Activated naive CD4-positive, alpha-beta T cell treated with anti-CD3 and anti-CD28 coated beads, Interleukin-2, amount 10 ng/mL, durations not matched to agents 7 days and 5 days (primary cell): ENCODE measurements around the gene NAA30.
A peak's percentile ranks its signal among the peaks of the same experiment; 100 is the strongest.

ENCODE experiments used
- CTCF ChIA-PET: fragments of 350-600 bp; sonication (Branson Sonifier 250); formaldehyde crosslinking; loops from one replicate; lab custom pipeline; 2021; ENCODE audit warnings: antibody characterized with exemption; lab: Charles Lee
- DNase-seq: peaks from one replicate; pipeline ENCODE4 v3.0.0-alpha.2; 2020
- H3K27ac Mint-ChIP-seq: one replicate; pipeline ENCODE4 v1.8.0; 2021; ENCODE audit warnings: mild to moderate bottlenecking, moderate library complexity, mixed read lengths
- H3K27me3 Mint-ChIP-seq: one replicate; pipeline ENCODE4 v1.8.0; 2021; ENCODE audit warnings: mild to moderate bottlenecking, mixed read lengths
- H3K36me3 Mint-ChIP-seq: one replicate; pipeline ENCODE4 v1.8.0; 2021; ENCODE audit warnings: mixed read lengths
- H3K4me1 Mint-ChIP-seq: one replicate; pipeline ENCODE4 v1.8.0; 2021; ENCODE audit warnings: mixed read lengths
- H3K4me3 Mint-ChIP-seq: one replicate; pipeline ENCODE4 v1.8.0; 2021; ENCODE audit warnings: mild to moderate bottlenecking, moderate library complexity, mixed read lengths
- H3K9me3 Mint-ChIP-seq: one replicate; pipeline ENCODE4 v1.8.0; 2021; ENCODE audit warnings: mixed read lengths

Gene NAA30

DNA sequence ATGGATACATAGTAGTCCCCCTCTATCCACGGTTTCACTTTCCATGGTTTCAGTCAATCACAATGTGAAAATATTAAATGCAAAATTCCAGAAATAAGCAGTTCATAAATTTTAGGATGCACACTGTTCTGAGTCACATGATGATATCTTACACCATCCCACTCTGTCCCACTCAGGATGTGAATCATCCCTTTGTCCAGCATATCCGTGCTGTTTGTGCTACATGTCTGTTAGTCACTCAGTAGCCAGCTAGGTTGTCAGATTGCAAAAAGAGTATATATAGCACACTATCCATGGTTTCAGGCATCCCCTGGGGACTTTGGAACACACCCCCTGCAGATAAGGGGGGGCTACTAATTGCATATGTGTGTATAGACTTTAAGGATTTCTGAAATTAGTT is 8.1 kb upstream of the NAA30 start:
- no peaks in the 10 kb centered on the region for H3K4me1 Mint-ChIP-seq
- CTCF ChIA-PET = no interaction called here
- no peak for DNase-seq
- no peak overlapping the region for H3K27ac Mint-ChIP-seq
- H3K27me3 Mint-ChIP-seq = peaks cover 15% of the 10 kb centered on the region
- no peak overlapping the region for H3K4me3 Mint-ChIP-seq
- no peaks in the 10 kb centered on the region for H3K36me3 Mint-ChIP-seq
- H3K9me3 Mint-ChIP-seq = no peaks in the 10 kb centered on the region

DNA sequence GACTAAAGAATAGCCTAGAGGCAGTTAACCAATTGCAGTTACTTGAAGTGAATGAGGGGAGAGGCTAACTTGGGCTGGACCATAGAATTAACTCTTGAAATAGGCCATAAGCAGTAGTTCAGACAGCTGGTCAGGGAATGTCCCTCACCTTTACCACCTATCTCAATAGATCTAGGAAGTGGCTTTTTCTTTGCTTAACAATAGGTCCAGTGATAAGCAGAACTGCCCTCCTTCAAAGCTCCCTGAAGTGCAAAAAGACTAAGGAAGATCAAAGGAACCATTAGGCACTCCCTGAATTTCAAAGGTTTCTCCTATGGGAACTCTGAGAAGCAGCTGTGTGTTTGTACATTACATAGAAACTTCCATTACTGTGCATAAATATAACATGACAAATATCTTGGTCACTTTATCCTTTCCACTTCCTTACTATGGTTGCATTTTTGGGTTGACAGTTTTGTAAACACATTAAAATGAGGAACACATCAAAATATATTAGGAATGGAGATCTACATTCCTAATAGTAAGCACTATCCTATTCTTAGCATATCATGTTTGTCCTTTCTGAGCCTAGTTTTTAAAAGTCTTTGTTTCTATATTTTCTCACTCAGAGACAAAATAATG is 7.2 kb upstream of the NAA30 start:
- CTCF ChIA-PET = no interaction called here
- Mint-ChIP-seq H3K27me3 (peaks cover 15% of the 10 kb centered on the region), H3K4me3 (no peak overlapping the region), H3K36me3 (no peaks in the 10 kb centered on the region), H3K9me3 (no peaks in the 10 kb centered on the region), H3K4me1 (no peaks in the 10 kb centered on the region), H3K27ac (no peak overlapping the region)
- no peak for DNase-seq

DNA sequence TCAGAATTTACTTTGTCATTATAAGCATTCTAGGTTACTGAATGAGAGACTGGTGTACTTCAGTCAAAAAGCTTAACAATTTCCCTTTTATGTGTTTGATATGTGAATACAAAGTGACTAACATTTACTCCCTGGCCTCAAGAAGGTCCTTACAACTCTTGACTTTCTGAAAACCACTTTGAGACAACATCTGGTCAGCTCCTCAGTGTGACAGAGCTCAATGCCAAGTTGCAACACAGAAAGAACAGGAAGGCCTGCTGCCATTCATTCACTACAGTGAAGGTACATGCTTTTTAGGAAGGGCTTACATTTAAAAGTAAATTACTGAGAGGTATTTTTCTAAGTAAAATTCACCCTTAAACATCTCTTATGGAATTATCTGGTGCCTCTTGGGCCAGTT is 2.3 kb upstream of the NAA30 start:
- Mint-ChIP-seq H3K4me3 (no peak overlapping the region), H3K27me3 (peaks cover 11% of the 10 kb centered on the region), H3K4me1 (peaks cover 29% of the 10 kb centered on the region), H3K27ac (peak overlapping the region; percentile 52), H3K36me3 (peaks cover 8% of the 10 kb centered on the region), H3K9me3 (no peaks in the 10 kb centered on the region)
- CTCF ChIA-PET = no interaction called here
- no peak for DNase-seq

DNA sequence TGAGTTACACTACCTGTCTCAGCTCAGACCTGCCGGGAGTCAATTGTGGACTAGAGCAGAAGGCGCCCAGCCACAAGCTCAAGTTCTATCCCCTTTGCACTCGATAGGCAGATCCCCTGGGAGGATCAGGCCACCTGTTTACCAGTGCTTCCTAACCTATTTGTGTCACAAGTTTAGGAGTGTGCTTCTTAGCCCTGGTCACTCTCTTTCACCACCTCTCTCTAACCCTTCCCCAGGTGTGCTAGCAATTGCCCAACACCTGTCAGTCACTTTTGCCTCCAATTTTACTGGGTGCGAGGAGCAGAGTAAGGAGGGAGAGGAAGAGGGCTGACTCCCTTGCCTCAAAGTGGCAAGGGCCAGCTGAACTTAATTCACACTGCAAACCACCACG is 745 bp upstream of the NAA30 start:
- Mint-ChIP-seq H3K4me1 (peaks cover 41% of the 10 kb centered on the region), H3K36me3 (peaks cover 16% of the 10 kb centered on the region), H3K27me3 (peaks cover 7% of the 10 kb centered on the region), H3K9me3 (no peaks in the 10 kb centered on the region), H3K4me3 (peak overlapping the region; percentile 93), H3K27ac (peak overlapping the region; percentile 90)
- peak; percentile 23 for DNase-seq
- CTCF ChIA-PET = interaction anchor here (1.4 to 1.7 kb wide), 2 partner anchors 9 to 120 kb away, joined by 3 to 4 read pairs; no protein-coding TSS in a partner anchor

DNA sequence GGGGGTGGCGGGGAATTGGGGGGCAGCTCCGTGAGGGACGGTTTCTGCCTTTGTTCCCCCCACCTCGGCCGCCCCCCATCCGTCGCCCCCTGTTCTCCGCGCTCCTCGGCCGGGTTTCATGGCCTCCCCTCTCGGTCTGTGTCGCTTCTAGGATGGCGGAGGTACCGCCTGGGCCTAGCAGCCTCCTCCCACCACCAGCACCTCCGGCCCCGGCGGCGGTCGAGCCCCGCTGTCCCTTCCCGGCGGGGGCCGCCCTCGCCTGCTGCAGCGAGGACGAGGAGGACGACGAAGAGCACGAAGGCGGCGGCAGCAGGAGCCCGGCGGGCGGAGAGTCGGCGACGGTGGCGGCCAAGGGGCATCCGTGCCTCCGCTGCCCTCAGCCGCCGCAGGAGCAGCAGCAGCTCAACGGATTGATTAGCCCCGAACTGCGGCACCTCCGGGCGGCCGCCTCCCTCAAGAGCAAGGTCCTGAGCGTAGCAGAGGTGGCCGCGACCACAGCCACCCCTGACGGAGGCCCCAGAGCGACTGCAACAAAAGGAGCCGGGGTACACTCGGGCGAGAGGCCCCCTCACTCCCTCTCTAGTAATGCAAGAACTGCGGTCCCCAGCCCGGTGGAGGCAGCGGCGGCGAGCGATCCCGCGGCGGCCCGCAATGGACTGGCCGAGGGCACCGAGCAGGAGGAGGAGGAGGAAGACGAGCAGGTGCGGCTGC is 575 bp downstream of the NAA30 start:
- peak overlapping the region; percentile 90 for H3K27ac Mint-ChIP-seq
- peaks cover 41% of the 10 kb centered on the region for H3K4me1 Mint-ChIP-seq
- H3K4me3 Mint-ChIP-seq = peak overlapping the region; percentile 93
- CTCF ChIA-PET = interaction anchor here (1.4 to 1.7 kb wide), 2 partner anchors 10 to 122 kb away, joined by 3 to 4 read pairs; no protein-coding TSS in a partner anchor
- DNase-seq = peak; percentile 53
- peaks cover 4% of the 10 kb centered on the region for H3K27me3 Mint-ChIP-seq
- H3K9me3 Mint-ChIP-seq = no peaks in the 10 kb centered on the region
- peaks cover 16% of the 10 kb centered on the region for H3K36me3 Mint-ChIP-seq

DNA sequence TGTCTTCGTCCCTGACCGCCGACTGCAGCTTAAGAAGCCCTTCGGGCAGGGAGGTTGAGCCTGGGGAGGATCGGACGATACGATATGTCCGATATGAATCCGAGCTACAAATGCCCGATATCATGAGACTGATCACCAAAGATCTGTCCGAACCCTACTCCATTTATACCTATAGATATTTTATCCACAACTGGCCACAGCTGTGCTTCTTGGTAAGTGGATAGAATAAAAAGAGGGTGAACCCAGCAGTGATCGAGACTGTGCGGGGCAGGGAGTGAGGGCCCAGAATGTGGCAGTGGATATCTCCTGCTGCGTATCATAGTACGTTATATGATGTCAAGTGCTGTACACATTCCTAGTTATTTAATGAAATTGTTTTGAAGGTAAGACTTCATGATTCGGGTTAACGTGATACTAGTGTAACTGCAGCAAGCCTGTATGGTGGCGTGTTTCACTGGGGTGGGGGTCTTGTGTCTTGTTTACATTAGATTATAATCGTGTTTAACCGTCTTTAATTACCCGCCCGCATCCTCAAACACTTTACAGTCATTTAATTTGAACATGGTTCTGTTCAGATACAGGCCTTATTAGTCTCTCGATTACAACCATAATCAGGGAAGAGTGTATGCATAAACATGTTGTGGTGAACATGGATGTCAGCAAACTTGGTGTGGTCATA is 1.3 kb downstream of the NAA30 start:
- H3K27me3 Mint-ChIP-seq = no peaks in the 10 kb centered on the region
- no peaks in the 10 kb centered on the region for H3K9me3 Mint-ChIP-seq
- no peak for DNase-seq
- H3K4me3 Mint-ChIP-seq = peak overlapping the region; percentile 93
- peak overlapping the region; percentile 90 for H3K27ac Mint-ChIP-seq
- peaks cover 41% of the 10 kb centered on the region for H3K4me1 Mint-ChIP-seq
- CTCF ChIA-PET = no interaction called here
- H3K36me3 Mint-ChIP-seq = peaks cover 19% of the 10 kb centered on the region

DNA sequence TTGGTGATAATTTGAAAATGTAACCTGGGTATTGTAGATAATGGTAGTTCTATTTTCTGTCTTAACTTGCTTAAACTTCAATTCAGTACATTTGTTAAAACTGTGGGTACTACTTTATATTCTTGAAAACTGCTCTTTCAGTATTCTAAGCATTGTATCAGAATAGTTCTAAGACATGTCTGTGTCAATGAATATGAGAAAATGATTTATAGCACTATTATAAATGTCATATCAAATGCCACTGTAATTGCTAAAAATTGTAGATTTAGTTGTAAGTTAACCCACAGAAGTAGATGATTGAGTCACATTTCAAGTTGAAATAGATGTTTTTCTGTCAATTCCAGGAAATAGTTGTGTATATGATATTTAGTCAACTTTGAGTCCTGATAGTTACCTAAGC is 2.4 kb downstream of the NAA30 start:
- Mint-ChIP-seq H3K4me3 (peak overlapping the region; percentile 93), H3K9me3 (no peaks in the 10 kb centered on the region), H3K36me3 (peaks cover 23% of the 10 kb centered on the region), H3K4me1 (peaks cover 41% of the 10 kb centered on the region), H3K27me3 (no peaks in the 10 kb centered on the region), H3K27ac (peak overlapping the region; percentile 33)
- DNase-seq = no peak
- CTCF ChIA-PET = no interaction called here

DNA sequence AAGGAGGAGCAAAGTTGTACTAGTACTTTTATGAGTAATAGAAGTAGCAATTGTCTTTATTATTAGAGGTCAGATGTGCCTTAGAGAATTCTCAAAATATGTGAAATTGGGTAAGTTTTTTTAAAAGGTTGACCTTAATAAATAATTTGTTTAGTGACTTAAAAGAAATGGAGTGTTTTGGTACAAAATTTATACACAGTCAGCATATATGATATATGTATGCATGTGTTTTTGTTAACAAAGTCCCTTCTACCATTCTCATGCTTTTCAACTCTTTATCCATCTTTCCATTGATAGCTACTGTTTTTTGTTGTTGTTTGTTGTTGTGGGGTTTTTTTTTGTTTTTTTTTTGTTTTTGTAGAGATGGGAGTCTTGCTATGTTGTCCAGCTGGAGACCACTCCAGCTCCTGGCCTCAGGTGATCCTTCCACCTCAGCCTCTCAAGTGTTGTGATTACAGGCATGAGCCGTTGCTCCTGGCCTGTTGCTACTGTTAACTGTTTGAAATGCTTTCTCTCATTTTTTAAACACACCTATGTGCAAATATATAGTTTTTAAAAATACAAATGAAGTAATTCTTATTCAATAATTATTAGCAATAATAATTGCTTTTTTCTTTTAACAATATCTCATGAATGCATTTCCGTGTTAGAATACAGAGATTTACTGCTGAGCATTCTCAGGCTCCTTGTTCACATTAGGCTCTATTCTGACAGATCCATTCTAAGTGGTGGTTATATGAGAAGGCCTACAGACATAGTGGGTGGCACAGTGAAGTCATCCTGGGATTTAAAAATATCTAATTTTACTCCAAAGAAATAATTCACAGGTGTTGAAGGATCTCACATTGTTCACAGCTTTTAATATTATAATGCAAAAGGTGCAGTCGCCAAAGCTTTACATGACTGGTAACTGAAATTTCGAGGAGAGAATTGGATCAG is 10.4 kb downstream of the NAA30 start:
- H3K4me1 Mint-ChIP-seq = peaks cover 6% of the 10 kb centered on the region
- H3K36me3 Mint-ChIP-seq = peaks cover 36% of the 10 kb centered on the region
- no peak overlapping the region for H3K4me3 Mint-ChIP-seq
- no peaks in the 10 kb centered on the region for H3K9me3 Mint-ChIP-seq
- CTCF ChIA-PET = no interaction called here
- DNase-seq = no peak
- no peaks in the 10 kb centered on the region for H3K27me3 Mint-ChIP-seq
- H3K27ac Mint-ChIP-seq = no peak overlapping the region

DNA sequence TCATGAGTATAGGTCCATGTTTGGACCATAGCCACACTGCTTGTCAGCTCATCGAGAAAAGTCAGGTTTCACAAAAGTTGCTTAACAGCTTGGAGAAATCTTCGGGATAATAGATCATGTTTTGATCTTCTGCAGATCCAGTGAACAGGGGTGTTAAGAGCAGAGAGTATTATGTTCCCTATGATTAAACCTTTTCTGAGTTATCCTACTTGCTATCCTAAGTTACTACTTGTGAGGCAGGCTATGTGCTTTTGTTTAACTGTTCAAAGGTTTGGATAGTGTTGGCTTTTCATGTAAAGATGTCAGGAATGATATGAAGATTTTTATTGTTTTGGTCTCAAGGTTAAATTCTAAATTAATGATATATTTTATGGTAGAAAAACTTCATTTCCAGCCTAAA is 11.1 kb downstream of the NAA30 start:
- no peak overlapping the region for H3K27ac Mint-ChIP-seq
- no peaks in the 10 kb centered on the region for H3K9me3 Mint-ChIP-seq
- H3K27me3 Mint-ChIP-seq = no peaks in the 10 kb centered on the region
- H3K4me1 Mint-ChIP-seq = peaks cover 6% of the 10 kb centered on the region
- CTCF ChIA-PET = no interaction called here
- no peak overlapping the region for H3K4me3 Mint-ChIP-seq
- no peak for DNase-seq
- H3K36me3 Mint-ChIP-seq = peaks cover 39% of the 10 kb centered on the region

DNA sequence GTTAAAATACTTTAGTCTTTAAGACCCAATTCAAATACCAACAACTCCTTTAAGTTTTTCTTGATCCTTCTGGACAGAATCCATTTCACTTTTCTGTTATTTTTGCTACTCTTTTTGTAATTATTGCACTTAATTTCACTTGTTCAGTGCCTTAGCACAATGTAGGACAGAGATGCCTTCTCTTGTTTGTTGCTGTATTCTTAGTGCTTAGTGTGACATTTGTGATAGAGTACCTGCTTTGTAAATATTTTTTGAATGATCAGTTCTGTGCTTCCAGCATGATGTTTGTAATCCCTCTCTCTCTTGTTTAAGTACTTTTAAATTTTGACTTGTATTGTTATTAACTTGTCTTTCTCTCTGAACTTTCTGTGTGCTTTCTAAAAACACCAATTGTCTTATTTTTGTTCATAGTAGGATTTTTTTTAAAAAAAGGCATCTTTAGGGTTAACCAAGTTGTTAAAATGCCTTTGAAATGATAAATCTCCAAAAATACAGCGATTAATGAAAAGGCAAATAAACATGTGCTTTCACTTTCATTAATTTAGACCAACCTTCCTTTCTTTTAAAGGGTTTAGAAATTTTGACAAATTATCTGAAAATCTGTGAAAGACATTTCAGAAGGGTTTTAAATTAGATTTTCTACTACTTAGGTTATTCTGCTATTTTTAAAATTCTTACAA is 11.9 kb downstream of the NAA30 start:
- Mint-ChIP-seq H3K36me3 (peaks cover 38% of the 10 kb centered on the region), H3K27me3 (no peaks in the 10 kb centered on the region), H3K4me3 (no peak overlapping the region), H3K9me3 (no peaks in the 10 kb centered on the region), H3K27ac (peak overlapping the region; percentile 35), H3K4me1 (peaks cover 6% of the 10 kb centered on the region)
- DNase-seq = no peak
- CTCF ChIA-PET = no interaction called here

DNA sequence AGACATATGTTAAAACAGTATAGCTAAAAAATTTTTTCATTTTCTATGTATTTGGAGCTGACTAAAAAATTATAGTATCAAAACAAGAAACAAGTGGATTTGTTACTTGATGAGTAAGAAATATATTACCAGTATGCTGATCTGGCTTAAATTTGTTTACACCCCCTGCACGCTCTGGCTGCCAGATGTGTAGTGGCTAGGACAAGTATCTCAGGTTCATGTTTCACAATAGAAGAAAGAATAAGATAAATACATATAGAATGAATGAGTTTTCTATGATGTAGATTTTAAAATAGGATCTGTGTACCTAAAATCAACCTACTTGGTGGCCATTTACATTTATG is 13.1 kb downstream of the NAA30 start:
- H3K27ac Mint-ChIP-seq = no peak overlapping the region
- CTCF ChIA-PET = no interaction called here
- no peaks in the 10 kb centered on the region for H3K9me3 Mint-ChIP-seq
- H3K4me3 Mint-ChIP-seq = no peak overlapping the region
- no peaks in the 10 kb centered on the region for H3K27me3 Mint-ChIP-seq
- H3K36me3 Mint-ChIP-seq = peaks cover 46% of the 10 kb centered on the region
- peaks cover 6% of the 10 kb centered on the region for H3K4me1 Mint-ChIP-seq
- DNase-seq = no peak

DNA sequence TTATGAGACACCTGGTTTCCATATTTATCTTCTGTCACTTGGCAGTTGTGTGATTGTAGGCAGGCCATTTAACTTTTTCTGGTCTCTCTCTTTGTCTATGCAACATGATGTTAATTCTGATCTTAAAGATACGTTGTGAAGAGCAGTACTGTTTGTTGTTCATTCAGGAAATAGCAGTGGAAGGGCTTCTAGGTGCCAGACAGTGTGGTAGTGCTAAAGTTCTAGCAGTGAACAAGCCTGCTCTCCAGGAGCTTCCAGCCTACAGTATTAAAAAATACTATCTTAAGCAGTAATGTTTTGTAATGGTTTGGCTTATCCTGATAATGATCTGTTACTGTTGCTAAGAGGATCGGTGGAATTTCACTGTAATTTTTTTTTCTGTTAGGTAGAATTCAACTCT is 15.2 kb downstream of the NAA30 start:
- CTCF ChIA-PET = no interaction called here
- no peak for DNase-seq
- no peaks in the 10 kb centered on the region for H3K9me3 Mint-ChIP-seq
- peaks cover 40% of the 10 kb centered on the region for H3K36me3 Mint-ChIP-seq
- no peaks in the 10 kb centered on the region for H3K27me3 Mint-ChIP-seq
- H3K4me1 Mint-ChIP-seq = peaks cover 6% of the 10 kb centered on the region
- no peak overlapping the region for H3K4me3 Mint-ChIP-seq
- no peak overlapping the region for H3K27ac Mint-ChIP-seq

DNA sequence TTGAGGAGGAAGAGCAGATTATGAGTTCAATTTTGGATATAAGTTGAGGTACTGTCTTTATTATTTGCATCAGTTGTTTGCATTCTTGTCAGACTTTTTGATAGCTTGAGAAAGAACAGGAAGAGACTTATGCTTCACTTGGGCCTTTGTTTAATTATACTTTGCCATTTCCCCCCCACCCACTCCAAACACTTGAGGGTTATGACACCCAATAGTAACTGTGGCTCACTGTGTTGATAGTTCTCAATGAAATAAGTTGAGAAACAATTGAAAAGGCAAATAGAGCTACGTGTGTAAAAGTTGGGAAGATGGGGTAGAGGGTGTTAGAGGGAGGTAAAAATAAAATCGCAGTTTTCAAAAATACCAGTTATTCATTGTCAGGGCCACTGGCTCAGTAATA is 17.7 kb downstream of the NAA30 start:
- peaks cover 2% of the 10 kb centered on the region for H3K4me1 Mint-ChIP-seq
- H3K9me3 Mint-ChIP-seq = no peaks in the 10 kb centered on the region
- no peak overlapping the region for H3K4me3 Mint-ChIP-seq
- no peak for DNase-seq
- CTCF ChIA-PET = no interaction called here
- no peak overlapping the region for H3K27ac Mint-ChIP-seq
- H3K36me3 Mint-ChIP-seq = peaks cover 42% of the 10 kb centered on the region
- no peaks in the 10 kb centered on the region for H3K27me3 Mint-ChIP-seq
